ENCODE results near the gene PTPRU.

Gene PTPRU

GRCh38 chr1:29267321-29268070, 31.2 kb downstream of the PTPRU start:
- no peak for DNase-seq (ENCODE audit: low spot score)
- TF ChIP-seq CTCF (IDR thresholded peaks at IDR 0.05; ENCODE audit: extremely low read depth, missing control alignments) = no peak

- DNase-seq (ENCODE audit: low spot score) = no peak
- no peak for TF ChIP-seq CTCF (IDR thresholded peaks at IDR 0.05; ENCODE audit: extremely low read depth, missing control alignments)
Observed at GRCh38 chr1:29269382-29269781, 33.1 kb downstream of the PTPRU start.

GRCh38 chr1:29270929-29271521, 34.7 kb downstream of the PTPRU start:
- no peak for TF ChIP-seq CTCF (IDR thresholded peaks at IDR 0.05; ENCODE audit: extremely low read depth, missing control alignments)
- DNase-seq (ENCODE audit: low spot score) = no peak

GRCh38 chr1:29271724-29272123, 35.4 kb downstream of the PTPRU start:
- no peak for TF ChIP-seq CTCF (IDR thresholded peaks at IDR 0.05; ENCODE audit: extremely low read depth, missing control alignments)
- no peak for DNase-seq (ENCODE audit: low spot score)

GRCh38 chr1:29272147-29272907, 36.0 kb downstream of the PTPRU start:
- TF ChIP-seq CTCF (IDR thresholded peaks at IDR 0.05; ENCODE audit: extremely low read depth, missing control alignments) = no peak
- DNase-seq (ENCODE audit: low spot score) = no peak

- DNase-seq (ENCODE audit: low spot score) = no peak
- TF ChIP-seq CTCF (IDR thresholded peaks at IDR 0.05; ENCODE audit: extremely low read depth, missing control alignments) = no peak
Observed at GRCh38 chr1:29275435-29275834, 39.1 kb downstream of the PTPRU start.

- TF ChIP-seq CTCF (IDR thresholded peaks at IDR 0.05; ENCODE audit: extremely low read depth, missing control alignments) = no peak
- no peak for DNase-seq (ENCODE audit: low spot score)
Observed at GRCh38 chr1:29278124-29278523, 41.8 kb downstream of the PTPRU start.
